ENCODE results near the gene ACOX3.

The ACOX3 gene

GRCh38 chr4:8372506-8372905, 68.0 kb downstream of the ACOX3 start:
- DNase-seq (ENCODE audit: low spot score), result no peak

DNA sequence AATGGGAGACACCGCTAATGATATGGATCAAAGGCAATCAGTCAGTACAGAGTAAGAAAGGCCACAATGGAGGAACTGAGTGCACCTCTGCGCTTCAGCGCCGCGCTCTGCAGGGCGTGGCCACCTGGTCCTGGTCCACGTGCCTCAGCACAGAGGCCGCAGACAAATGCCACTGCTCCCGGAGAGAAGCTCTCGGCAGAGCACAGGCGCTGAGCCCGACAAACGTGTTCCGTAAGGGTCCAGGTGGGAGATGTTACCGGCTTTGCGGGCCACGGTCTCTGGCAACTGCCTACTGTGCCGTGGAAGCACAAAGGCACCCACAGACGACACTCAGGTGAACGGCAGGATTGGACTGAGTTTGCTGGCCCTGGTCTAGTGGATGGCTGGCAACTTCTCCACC, 68.9 kb downstream of the ACOX3 start:
- DNase-seq (ENCODE audit: low spot score), result no peak

DNA sequence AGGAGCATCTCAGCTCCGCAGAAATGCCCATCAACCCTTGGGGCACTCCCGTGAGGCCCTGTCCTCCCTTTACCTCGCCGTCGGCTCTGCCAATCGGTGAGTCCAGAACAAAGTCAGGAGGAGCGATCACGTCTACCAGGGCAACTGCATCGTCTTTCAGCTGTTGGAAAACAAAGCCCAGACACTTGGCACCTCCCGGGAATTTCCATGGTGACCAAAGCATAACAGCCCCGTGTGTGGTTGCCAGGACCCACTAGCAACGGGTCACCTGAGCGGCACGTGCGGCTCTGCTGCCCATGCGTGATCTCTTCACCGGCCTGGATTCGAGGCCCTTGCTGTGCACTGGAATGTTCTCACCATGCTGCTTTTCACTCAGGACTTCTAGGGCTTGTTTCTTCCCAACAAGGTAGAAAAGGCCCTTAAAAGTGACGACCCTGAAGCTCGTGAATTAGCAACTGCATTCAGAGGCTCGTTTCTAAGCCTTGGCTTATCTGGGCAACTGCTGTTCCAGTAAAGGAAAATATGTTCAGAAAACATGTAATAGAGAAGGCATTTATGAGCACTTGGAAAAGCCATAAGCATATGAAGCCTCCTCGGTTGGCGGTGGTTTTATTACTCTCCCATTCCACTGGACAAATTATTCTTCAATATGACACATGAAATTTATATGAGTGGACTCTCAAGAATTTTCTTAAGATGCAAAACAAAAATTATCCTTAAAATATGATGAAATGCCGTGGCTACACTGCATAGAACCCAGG, 69.5 kb downstream of the ACOX3 start:
- no peak for DNase-seq (ENCODE audit: low spot score)

DNA sequence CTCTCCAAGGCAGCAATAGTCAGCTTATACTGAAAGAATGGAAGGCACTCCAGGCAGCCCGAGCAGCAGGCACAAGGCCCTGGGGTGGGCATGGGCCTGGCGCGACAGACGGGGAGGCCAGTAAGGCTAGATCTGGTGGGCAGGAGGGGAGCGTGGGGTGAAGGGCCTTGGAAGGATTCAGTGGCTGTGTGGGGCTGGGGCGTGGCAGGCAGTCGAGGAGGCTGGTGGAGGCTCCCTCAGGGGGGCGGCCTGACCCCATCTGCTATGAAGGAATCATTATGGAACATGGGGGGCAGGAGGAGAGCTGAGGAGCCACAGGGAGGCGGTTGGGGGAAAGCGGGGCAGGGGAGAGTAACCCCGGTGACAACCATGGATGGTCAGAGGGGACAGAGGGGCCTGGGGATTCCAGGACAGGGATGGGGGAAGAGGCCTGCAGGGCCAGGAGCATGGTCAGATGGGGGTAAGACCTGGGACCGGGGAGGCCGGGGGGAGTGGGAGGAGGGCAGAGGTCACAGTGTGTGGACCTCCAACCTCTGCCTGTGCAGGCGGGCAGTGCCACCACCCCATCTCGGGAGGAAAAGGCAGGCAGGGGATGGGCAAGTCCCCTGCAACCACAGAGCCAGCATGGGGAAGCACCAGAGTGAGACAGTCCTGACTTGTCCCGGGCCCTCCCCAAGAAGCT, 70.3 kb downstream of the ACOX3 start:
- DNase-seq (ENCODE audit: low spot score), result no peak

DNA sequence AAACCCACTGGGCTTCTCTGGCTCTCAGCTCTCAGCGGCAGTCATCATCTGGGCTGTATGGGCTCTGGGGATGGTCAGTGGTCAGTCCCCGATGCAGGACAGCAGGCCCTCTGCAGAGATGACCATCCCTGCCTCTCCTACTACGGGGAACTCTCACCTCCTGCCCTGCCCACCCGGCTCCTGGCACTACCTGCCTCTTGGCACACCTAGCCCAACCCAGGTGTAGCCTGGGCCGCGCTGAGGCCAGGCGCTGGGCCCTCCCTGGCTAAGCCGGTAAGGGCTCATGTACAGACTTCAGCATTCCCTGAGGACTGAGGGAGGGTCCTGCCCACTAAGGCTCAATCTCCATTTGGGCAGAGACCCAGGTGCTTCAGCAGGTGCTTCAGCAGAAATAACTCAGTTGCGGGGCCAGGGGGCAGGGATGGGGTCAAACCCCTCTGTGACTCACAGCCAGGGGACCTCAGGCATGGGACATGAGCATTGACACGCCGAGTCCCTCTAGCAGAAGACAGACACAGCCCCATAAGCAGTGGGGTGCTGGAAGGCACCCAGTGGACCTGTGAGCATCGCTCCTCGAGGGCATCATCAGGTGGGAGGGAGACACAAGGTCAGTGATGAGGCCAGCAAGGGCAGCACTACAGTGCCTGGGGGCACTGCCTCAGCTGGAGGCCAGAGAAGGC, 71.0 kb downstream of the ACOX3 start:
- DNase-seq (ENCODE audit: low spot score), result no peak

GRCh38 chr4:8368998-8369397, 71.5 kb downstream of the ACOX3 start:
- DNase-seq (ENCODE audit: low spot score), result no peak

DNA sequence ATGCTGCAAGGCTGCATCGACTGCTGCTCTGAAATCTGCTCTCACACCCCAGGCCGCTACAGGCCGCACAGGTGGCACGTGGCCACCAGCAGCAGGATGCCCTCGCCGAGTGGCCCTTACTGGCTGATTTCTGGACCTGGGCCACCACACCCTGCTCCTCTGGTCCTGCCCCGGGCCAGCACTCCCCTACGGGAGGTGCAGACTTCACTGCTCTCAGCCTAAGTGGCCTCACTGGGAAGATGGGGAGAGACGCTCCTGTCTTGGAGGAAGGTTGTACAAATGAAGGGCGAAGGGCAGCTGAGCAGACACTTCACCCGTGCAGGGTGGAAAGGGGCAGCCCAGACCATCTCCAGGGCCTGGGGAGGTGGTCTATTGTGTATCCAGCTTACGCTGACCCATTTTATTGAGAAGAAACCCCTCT, 72.5 kb downstream of the ACOX3 start:
- DNase-seq (ENCODE audit: low spot score), result no peak

- no peak for DNase-seq (ENCODE audit: low spot score)
These were observed 73.9 kb downstream of the ACOX3 start for GRCh38 chr4:8366601-8367000.

DNA sequence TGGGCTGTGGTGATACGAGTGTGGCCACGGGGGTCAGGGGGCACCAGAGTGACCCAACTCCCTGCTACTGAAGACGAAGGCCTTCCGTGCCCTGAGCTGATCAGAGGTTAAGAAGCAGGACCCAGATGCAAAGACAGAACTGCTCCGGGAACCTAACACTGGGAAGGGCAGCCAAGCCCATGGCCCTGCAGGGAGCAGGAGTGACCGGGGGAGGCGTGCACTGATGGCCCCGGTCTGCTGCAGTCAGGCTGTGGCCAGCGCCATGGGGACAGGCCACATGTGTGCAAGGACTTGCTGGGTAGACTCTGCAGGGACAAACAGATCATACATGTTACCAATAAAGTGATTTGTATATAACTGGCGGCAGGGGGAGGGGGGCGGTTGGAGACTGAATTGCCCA, 74.6 kb downstream of the ACOX3 start:
- no peak for DNase-seq (ENCODE audit: low spot score)

DNA sequence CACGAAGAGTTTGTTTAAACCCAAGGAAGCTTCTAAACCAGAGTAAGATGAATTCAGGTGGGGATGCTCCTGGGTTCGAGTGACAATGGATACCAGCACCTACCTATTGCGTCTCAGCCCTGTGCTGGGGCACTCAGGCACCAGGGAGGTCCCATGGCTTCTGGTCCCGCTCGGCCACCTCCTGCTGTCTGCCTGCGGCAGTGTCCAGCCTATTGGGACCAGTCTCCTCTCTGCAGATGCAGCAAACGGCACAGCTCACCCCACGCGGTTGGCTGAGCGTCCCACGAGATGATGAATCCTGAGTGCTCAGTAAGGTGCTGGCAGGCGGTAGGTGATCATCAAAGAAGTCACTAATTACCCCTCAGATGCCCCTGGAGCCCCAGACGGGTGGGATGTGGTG, 75.2 kb downstream of the ACOX3 start:
- DNase-seq (ENCODE audit: low spot score), result no peak

GRCh38 chr4:8364848-8365350, 75.6 kb downstream of the ACOX3 start:
- DNase-seq (ENCODE audit: low spot score), result no peak

- no peak for DNase-seq (ENCODE audit: low spot score)
These were observed 76.4 kb downstream of the ACOX3 start for GRCh38 chr4:8364141-8364540.

- DNase-seq (ENCODE audit: low spot score), result no peak
These were observed 78.0 kb downstream of the ACOX3 start for GRCh38 chr4:8362483-8362882.

DNA sequence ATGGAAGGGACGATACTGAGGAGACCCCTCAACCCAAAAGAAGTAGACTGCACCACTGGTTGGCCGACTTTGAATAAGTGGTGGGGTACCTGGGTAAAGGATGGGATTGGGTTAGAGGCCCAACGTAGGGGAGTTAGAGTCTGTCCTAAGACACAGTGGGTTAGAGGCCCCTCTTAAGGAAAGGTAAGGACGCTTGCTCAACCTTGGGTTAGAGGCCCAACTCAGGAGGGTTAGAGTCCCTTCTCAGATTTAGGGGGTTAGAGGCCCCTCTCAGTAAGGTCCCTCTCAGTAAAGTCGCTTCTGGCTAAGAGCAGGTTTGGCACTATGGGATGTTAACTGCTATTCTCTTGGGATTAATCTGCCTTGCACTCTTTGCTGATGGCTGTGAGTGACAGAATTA, 81.3 kb downstream of the ACOX3 start:
- DNase-seq (ENCODE audit: low spot score), result no peak

- DNase-seq (ENCODE audit: low spot score), result no peak
These were observed 83.7 kb downstream of the ACOX3 start for GRCh38 chr4:8356856-8357255.

- no peak for DNase-seq (ENCODE audit: low spot score)
These were observed 84.5 kb downstream of the ACOX3 start for GRCh38 chr4:8355864-8356565.

DNA sequence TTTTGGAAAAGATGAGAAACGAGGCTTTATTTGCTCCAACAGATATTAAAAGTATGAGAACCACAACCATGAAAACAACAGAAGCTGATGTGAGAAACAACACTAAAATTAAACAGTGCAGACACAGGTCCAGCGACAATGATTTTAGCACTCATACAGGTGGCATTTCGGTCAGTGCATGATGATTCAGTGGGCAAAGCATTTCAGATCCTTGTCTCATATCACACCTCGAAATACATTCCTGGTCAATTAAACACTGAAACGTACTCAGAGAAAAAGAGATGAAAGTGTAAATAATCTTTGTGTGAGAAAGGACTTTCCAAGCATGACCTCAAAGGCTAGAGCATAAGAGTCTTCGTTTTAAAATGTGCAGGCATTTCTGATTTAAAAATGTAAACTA, 85.2 kb downstream of the ACOX3 start:
- DNase-seq (ENCODE audit: low spot score), result no peak

GRCh38 chr4:8353912-8354453, 86.5 kb downstream of the ACOX3 start:
- no peak for DNase-seq (ENCODE audit: low spot score)

GRCh38 chr4:8353158-8353669, 87.3 kb downstream of the ACOX3 start:
- DNase-seq (ENCODE audit: low spot score), result no peak

DNA sequence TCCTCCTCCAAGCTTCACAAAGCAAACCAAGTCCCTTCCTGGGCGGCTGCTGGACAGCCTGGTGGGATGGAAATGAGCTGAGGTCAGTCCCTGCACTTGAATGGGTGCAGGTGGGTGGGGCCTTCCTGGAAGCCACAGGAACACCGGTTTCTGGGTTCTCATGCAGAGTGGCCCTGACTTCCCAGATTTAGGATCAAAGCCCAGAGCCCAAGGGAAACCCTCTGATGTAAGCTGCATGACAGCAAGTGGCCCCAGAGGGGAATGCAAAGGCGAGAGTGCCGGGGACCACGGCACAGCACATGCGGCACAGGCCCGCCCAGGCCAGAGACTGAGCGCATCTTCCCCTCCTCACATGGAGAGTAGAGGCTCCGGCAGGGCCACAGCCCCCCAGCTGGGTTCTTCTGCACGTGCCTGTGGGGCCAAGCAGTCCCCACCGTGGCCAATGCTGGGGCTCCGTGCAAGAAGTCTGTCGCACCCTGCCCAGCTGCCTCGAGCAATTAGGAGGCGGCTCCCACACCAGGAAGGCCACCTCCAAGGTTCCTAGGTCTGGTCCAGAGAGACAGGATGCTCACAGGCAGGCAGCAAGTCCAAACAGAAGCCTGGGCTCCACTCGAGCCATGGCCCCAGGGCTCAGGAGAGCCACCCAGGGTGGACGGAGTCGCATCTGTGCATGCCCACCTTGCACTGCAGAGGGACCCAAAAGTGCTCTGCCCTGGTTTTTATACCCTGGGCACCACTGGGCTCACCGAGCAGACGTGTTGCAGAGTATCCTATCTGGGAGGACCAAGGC, 88.0 kb downstream of the ACOX3 start:
- no peak for DNase-seq (ENCODE audit: low spot score)

DNA sequence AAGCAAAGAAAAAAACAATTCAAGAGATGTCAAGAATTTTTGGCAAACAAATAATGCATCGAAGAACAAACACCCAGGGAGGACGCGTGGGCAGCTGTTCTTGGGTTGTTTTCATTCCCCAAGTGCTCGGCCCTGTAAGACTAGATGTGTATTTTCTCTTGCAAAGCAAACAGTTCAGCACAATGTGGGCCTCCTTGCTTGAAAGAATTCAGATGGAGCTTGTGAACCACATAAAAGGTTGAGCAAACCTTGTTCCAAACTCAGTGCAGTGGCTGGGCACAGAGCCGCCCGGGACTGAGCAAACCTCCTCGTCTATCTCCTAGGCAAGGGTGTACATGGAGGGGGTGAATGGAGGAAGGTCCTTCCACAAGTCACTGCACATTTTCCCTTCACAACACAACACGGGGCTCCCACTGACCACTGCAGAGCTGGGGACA, 88.6 kb downstream of the ACOX3 start:
- DNase-seq (ENCODE audit: low spot score), result no peak
